ENCODE data around the gene CCDC9.

CCDC9 gene

DNA sequence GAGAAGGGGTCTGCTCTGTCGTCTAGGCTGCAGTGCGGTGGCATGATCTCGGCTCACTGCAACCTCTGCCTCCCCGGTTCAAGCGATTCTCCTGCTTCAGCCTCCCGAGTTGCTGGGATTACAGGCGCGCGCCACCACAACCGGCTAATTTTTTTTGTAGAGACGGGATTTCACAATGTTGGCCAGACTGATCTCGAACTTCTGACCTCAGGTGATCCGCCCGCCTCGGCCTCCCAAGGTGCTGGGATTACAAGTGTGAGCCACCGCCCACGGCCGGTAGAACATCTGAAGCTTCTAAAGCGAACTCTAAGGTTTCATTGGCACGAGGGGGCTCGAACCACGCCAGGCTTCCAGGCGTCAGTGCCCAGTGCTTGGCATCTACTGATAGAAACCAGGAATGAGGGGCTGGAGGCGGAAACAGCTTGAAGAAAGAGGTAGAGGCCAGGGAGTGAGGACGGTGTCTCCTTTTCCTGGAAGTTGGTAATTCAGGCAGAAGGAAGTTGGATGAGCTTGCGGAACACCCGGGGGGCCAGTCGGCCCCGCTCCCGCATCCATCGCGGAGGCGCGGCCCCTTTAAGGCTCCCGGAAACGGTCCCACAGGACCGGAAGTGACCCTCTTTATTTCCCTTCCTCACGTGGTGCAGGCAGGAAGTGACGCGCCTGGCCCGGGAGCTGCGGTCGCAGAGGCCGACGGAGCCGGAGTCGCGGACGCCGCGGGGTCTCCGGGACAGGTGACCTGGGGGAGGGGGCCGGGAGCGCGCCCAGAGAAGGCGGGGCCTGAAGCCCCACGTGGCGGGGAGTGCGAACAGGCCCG is at the start of gene CCDC9:
TSS of gene CCDC9 (plus strand) at position 647 of the 814 bp plus-strand sequence. CDS start 1,876 bp downstream, outside the sequence.
- DNase-seq (ENCODE audit: low spot score) = peak; percentile 91

DNA sequence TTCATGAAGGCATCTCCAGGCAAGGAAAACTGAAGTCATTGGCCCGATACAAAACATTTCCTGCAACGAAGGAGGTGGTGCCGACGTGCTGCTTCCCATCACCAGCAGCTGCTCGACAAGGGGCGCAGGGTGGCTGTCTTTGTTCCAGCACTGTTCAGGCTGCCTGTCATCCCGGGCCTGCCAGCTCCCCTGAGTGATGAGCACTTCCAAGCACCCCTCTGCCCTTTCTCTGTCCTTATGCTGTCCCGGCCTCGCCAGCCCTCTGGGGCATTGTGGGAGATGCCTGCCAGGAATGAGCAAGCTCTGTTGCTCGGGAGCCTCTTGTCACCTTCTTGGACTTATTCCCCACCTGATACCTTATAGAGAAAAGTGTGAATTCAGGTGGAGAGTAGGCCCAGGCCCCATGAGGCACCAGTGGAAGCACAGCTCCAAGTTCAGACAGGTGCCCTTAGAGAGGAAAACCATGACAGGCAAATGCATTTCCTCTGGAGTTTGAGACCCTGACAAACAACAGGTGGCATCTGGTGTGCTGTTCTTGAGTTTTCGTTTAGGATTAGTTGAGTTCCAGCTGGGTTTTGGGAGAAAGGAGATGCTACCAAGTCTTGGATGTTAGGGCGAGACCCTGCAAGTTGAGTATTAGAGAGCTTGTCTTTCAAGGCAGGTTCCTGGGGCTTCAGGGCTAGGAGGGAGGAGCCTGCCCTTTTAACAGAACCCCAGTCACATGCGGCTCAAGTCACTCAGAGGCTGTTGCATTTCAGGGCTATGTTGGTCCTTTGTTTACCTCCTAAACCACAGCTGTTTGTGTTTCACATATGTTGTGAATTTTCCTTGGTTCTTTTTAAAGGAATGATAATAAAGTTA is 46.8 kb upstream of the CCDC9 start:
- no peak for DNase-seq (ENCODE audit: low spot score)

DNA sequence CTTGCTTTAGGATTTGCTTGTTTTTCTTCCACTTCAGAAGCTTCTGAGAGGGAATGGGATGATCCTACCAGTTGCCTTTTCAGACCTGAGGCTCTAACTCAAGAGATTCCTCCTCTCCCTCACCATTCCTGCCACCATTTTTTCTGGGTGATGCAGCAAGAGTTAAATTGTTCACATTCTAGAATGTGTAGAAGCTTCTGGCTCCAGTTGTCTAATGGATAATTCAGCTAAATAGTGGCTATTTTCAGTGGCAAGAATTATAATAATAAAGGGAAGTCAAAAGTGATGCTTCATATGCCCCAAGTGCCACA is 46.2 kb upstream of the CCDC9 start:
- DNase-seq (ENCODE audit: low spot score) = no peak

DNA sequence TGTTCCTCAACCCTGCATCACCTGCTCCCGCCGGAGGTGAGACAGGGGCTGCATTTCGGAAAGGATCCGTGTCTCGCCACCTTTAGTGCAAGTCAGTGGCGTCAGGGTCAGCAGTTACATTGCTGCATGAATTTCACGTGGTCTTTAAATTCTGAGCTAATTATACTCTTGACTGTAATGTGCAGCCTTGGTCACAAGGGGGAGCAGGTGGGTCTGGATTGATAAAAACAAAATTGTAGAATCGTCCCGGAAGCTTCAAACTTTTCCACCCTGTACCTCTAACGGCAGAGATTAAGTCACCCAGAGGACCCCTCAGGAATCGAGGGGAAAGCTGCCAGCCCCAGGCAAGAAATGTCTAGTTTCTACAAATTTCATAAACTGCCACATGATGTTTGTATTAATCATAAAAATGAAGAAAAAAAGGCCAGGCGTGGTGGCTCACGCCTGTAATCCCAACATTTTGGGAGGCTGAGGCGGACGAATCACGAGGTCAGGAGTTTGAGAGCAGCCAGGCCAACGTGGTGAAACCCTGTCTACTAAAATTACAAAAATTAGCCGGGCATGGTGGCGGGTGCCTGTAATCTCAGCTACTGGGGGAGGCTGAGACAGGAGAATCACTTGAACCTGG is 45.5 kb upstream of the CCDC9 start:
- DNase-seq (ENCODE audit: low spot score) = peak; percentile 84

DNA sequence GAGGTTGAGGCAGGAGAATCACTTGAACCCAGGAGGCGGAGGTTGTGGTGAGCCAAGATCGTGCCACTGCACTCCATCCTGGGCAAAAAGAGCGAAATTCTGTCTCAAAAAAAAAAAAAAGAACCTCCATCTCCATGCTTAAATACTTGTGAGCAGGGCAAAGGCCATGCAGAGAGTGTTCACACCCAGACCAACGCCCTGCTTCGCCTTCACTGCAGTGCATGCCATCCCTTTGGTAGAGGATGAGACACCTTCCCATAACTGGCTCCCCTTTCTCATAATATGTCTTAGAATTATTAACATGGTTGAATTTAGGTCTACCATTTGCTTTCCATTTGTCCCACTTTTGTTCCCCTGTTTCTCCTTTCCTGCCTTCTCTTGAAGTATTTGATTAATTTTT is 40.7 kb upstream of the CCDC9 start:
- DNase-seq (ENCODE audit: low spot score) = no peak

DNA sequence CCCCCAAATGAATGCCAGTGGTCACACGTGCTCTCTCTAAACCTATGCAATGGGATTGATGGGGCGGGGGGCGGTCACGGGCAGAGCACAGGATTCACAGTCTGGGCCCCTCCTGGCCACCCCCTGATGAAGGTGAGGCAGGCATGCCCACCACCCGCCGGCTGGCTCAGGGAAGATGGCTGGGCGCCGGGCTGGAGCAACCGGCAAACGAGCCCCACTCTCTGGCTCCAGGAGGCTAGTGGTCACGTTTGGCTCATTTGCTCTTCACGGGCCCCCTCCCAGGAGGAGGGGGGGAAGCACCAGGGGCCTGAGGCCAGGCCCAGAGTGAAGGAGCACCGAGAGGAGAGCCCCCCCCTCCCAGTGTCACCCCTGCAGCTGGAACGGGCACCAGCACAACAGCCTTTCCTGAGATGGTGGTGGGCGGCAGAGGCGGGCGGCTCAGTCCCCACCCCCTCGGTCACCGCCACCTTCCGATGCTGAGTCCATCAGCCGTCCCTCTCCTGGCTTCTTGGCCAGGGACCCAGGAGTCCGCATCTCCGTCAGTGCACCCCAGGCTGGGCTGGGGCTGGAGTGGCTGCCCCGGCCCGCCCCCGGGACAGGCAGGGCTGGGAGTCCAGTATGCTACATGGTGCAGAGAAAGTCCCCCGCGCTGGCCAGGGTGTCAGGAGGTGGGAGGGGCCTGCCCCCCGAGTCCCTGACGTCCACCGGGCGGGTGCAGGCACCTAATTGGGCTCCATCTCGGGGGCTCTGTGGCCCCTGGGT is 35.1 kb upstream of the CCDC9 start:
- DNase-seq (ENCODE audit: low spot score) = no peak

DNA sequence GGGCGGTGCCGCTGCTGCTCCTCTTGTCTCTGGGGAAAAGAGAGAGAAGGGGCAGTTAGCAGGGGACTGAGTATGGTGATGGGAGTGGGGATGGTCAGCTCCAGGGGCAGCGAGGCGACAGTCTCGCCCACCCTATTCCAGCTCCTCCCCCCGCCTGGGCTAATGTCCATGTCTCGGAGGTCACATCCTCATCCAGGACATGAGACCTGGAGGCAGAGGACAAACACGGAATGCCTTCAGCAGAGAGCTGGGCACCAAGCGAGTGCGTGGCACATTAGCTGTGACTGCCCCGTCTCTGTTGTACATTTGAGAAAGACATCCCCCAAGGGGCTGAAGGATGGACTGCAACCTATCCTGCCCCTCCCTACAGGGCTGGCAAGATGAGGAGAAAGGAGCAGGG is 34.4 kb upstream of the CCDC9 start:
- no peak for DNase-seq (ENCODE audit: low spot score)

DNA sequence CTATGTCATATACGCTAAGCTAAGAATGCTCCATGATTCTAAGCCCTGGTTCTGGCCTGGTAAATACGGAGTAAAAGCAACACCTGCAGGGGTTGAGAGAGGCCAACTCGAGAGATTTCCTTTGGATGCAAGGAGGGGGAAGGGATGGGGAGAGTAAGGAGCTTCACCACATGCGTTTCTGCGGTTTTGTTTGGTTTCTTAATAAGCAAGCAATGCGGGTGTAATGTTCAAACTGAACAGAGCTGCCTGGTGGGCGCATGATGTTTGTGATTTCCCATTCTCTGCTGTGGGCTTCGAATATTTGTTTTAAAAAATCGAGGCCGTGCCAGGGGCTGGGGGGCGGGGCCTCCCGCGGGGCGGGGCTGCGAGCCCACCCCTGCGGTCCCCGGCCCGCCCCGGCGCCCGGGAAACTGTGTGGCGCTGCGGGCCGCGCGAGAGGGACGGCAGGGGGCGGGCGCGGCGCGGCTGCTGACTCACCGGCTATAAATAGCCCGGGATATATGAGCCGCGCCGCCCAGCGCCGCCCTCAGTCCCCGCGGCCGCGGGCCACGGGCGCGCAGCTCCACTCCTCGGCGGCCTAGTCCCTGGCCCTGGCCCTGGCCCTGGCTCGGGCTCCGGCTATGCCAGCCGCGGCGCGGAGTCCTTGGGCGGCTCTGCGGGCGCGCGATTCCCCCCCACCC is 30.4 kb upstream of the CCDC9 start:
- DNase-seq (ENCODE audit: low spot score) = peak; percentile 88

DNA sequence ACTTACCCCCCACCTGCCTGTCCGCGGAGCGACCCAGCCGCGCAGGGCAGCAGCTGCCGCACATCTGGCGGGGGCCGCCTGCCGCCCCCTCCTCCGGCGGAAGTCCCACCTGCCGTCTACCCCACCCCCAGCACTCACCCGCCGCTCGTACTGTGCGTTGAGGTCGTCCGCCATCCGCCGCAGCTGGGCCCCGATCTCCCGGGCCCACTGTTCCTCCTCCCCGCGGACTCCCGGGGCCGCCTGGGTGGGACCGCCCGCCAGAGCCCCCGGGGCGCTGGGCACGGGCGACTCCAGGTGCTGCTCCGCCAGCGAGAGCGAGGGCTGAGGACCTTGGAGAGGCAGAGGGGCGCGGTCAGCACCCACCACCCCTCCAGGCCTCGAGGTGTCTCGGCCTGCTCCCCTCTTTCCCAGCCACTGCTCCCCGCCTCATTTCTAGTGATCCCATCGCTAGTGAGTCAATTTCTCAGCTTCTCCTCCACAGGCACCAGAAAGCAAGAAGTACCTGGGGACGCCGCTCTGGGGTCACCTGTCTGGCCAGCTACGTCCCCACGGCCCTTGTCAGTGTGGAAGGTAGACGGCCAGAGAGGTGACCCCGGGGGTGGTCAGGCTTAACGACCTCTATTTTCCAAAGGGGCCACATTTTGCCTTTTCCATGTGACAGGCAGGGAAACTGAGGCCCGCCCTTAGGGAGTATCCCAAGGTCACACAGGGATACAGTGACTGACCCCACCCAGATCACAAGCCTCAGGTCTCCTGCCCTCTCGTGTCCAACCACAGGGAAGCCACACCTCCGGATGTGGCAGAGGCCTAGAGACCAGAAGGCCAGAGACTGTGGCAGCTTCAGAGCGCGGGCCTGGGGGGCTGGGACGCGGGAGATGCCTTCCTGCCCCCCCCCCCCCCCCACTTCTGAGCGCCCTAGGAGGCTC is 29.6 kb upstream of the CCDC9 start:
- peak; percentile 56 for DNase-seq (ENCODE audit: low spot score)

DNA sequence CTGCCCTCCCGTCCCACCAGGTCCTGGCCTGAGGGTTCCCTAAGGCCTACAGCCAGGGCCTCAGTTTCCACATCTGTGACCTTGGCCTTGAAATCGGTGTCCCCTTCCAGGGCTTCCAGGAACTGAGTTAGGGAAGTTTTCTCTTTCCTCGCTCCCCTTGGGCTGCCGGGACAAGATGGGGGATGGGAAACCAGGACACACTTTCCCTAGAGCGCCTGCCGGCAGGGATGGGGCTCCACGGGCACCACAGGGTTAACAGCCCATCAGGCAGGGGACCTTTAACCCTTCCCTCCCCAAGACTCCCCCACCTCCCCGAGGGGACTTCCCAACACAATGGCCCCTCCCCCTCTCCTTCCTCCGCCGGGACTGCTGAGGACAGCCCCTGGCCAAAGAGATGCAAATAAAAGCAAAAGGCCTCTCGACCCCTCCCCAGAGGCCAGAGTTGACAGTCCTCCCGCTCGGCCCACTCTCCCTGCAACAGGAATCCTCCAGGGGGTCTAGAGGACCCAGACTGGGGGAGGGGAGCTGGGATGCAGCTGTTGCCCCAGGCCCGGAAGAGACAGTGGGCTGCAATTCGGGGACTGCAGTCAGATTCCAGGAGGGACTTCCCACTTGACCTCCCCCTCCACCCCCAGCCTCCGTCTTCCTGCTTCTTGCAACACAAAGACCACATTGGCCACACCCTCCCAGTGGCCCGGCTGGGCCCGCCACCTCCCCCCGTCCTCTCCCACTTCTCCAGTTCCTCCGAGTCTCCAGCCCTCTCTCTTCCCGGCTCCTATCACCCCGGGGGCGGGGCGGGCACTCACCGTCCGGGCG is 28.8 kb upstream of the CCDC9 start:
- DNase-seq (ENCODE audit: low spot score) = no peak

DNA sequence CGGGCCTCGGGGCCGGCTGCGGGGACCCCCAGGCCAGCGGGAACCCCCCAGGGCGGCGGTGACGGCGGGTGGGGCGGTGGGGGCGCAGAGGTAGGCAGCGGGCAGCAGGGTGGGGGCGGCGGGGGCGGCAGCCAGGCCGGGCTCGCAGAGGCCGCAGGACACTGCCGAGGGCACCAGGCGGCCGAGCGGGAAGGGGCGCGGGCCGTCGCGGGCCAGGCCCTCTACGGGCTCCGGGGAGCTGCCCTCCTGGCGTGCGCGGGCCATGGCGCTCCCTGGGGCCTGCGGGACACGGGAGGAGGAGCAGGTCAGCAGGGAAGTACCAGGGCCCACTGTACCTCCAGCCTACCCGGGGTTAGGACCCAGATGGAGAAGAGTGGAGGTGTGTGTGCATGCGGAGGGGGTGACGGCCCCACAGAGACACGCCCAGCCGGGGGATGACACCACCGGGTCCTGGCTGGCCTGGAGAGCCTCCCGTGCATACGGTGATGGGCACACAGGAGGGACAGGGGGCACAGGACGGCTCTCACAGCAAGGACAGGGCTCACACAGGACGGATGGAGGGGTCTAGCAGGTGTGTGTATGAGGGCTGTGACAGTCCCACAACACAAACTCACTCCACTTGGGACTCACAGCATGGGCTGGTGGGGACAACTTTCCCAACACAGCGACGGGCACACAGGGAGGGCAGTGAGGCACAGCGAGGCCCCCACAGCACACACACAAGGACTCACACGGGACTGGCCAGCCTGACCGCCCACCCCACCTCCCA is 28.0 kb upstream of the CCDC9 start:
- DNase-seq (ENCODE audit: low spot score) = no peak

DNA sequence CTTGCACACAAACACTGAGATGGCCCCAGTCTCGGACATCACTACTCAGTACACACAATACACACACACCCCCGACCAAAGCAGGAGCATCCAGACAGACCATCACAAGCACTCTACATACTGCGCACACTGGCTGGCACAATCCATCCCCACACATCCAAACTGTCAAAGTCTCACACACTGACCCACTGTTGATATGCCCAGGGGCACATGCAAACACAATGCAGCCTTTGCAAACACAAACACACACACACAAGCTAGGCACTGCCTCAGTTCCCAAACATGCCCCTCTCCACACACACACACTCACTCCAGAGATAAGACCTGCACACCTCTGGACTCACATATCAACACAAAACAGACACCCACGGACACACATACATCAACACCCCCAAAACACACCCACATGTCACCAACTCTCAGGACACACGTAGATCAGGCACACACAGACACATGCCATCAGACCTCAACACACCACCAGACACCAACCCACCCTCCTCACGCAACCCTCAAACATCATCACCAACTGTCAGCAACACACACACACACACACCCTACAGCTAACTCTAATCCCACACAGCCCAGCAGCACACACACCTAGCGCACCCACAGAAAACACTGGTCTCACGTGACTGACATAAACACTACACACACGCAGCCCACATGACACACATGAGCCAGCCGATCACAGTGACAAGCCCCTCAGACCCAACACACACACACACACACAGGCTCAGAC is 27.2 kb upstream of the CCDC9 start:
- DNase-seq (ENCODE audit: low spot score) = peak; percentile 52

DNA sequence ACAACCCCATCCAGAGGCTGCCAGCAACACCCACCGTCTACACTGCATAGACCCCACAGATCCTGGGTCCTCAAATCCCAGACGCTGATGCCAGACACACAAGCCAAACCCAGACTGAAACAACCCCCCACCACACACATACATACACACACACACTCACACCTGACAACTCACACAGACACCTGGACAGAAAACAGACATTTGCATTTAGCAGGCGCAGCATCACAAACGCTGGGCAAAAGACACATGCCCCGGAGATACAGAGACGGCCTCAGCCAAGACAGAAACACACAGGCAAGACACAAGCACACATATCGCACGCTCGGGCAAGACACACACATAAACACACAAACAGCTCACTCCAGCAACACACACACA is 26.7 kb upstream of the CCDC9 start:
- DNase-seq (ENCODE audit: low spot score) = no peak

DNA sequence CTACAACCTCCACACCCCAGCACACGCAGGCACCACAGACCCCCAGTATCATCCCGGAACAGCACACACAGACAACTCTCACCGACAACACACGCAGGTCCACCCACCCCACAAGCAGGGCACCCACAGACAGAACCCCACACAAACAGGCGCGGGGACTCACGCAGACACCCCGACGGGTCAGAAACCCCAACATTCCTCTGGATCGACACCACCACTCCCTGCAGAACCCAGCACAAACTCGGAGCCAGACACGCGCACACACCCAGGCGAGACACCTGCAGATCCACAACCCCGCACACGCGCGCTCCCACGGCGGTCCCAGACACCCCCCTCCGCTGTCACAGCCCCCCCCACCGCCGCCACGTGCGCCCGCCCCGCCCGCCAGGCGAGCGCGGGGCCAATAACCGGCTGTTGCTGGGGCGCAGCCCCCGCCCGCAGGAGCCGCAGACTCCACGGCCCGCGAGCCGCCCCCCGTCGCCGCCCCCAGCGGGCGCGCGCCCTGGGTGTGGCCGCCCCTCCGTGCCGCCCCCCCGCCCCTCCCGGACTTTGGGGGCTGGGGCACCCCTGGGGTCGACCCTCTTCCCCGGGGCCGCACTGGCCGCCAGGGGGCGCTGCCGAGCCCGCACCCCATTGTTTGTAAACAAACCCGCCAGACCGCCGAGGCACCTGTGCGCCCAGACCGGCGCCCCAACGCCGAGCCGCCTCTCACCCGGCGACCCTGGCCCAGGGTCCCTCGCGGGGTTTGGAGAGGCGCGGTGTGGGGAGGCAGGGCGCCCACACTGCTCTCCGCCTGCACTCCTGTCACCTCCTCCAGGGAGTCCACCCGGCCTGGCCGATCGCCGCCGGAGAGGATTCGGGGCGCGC is 26.0 kb upstream of the CCDC9 start:
- DNase-seq (ENCODE audit: low spot score) = peak; percentile 79

DNA sequence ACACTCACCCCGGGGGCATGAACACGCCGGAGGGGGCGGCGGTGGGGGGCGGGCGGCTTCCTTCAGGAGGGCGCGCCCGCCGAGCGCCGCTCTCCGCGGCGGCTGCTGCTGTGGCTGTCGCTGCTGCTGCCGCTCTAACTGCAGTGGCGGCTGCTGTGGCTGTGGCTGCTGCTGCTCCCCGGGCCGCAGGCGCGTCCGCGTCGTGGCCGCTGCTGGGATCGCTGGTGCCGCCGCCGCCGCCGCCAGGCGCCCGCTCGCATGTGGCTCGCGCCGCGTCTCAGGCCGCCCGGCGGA is 25.5 kb upstream of the CCDC9 start, which contains the start of gene BBC3:
TSS of gene BBC3 (minus strand) at position 279 of the 294 bp plus-strand sequence. CDS start 2,768 bp downstream, outside the sequence.
- DNase-seq (ENCODE audit: low spot score) = no peak

DNA sequence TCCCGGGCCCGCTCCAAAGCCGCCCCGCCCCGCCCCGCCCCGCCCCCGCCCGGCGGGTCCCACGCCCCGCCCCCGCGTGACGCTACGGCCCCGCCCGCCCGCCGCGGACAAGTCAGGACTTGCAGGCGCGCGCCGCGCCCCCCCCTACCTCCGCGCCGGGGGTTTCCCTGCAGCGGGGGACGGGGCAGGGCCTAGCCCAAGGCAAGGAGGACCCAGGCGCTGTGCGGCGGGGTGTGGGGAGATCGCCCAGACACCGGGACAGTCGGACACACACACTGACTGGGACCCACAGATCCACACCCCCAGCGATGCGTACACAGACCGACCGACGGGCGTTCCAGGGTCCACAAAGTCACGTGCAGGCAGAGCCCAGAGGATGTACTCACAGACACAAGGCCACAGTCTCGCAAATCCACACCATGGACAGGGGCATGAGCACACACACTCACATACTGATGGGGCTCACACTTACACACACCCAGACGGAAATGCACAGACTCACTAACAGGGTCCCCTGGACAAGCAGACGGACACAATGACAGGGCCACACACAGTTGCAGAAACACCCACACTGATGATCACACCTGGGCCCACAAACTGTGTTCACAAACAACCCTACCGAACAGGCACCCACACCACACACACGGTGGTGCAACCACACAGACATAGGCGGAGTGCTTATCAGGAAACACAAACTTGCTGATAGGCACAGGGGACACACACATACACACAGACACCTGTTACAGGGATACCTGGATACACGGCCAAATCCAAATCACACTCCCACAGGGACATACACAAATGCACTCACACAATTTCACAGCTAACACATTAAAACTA is 24.9 kb upstream of the CCDC9 start:
- peak; percentile 91 for DNase-seq (ENCODE audit: low spot score)
